AG09309 (cell line): ENCODE results near the gene TMTC2.

Experiments used
- DNase-seq: peaks from one replicate; pipeline ENCODE4 v3.0.0-alpha.2; 2010; ENCODE audit warnings: low read depth
- H3K4me3 ChIP-seq: 2 replicates; pipeline ENCODE4 v1.5.1; 2011; ENCODE audit warnings: mild to moderate bottlenecking, low read depth, low read length, moderate library complexity; ENCODE audit not compliant: control insufficient read depth
- TF ChIP-seq, protein P1 (sequence below): IDR thresholded peaks from 2 replicates; pipeline ENCODE4 v1.5.1; 2011; ENCODE audit warnings: mild to moderate bottlenecking, low read depth, low read length, inconsistent platforms; ENCODE audit not compliant: insufficient read depth, control insufficient read depth; ENCODE audit errors: missing control alignments

Gene TMTC2

DNA sequence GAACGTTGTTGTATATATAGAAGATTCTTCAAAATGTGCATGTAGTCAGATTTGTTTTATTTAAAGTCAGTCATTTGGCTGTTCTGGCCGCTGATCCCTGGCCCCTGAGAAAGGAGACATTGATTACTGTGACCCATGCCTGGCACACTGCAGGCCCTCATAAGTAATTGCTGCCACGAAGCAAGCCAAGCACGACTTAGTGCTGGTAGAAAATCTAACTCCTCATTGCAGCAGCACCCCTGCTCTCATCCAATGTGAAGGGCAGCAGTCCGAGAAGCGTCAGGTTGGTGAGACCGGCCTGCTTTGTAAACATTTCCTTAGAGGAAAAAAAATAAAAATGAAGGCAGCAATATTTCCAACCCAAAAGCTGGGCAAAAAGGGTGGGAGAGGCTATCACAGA is 22.8 kb upstream of the TMTC2 start:
- DNase-seq = no peak
- H3K4me3 ChIP-seq = no peak overlapping the region
- TF ChIP-seq, protein P1, sequence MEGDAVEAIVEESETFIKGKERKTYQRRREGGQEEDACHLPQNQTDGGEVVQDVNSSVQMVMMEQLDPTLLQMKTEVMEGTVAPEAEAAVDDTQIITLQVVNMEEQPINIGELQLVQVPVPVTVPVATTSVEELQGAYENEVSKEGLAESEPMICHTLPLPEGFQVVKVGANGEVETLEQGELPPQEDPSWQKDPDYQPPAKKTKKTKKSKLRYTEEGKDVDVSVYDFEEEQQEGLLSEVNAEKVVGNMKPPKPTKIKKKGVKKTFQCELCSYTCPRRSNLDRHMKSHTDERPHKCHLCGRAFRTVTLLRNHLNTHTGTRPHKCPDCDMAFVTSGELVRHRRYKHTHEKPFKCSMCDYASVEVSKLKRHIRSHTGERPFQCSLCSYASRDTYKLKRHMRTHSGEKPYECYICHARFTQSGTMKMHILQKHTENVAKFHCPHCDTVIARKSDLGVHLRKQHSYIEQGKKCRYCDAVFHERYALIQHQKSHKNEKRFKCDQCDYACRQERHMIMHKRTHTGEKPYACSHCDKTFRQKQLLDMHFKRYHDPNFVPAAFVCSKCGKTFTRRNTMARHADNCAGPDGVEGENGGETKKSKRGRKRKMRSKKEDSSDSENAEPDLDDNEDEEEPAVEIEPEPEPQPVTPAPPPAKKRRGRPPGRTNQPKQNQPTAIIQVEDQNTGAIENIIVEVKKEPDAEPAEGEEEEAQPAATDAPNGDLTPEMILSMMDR = no peak

DNA sequence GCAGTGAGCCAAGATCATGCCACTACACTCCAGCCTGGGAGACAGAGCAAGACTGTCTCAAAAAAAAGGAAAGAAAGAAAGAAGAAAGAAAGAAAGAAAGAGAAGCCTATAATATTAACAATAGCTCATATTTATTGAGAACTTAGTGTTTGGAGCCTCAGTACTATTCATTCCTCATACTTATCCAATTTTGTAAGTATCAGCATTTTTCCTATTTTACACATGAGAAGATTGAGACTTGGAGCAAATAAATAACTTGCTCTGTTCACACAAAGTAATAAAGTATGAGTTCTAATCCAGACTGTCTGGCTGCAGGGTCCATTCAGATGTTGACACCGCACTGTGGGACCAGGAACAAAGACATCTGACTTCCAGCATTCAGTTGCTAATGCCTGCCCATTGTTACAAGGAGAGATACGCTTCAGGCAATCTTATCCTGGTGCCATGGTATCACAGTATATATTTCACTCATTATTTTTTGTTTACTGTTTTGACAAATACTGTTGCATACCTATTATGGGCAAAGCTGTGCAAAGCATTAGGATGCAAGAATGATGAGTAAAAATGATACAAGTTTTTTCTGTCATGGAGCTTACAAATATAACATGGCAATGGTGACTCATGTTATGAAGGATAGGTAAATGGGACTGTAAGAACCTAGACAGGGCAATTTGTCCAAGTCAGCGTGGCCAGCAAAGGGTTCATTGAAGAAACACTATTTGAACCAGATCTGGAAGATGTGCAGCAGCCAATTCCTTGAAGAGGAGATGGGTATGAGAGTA is 21.4 kb upstream of the TMTC2 start:
- no peak overlapping the region for H3K4me3 ChIP-seq
- TF ChIP-seq, protein P1 = no peak
- no peak for DNase-seq

DNA sequence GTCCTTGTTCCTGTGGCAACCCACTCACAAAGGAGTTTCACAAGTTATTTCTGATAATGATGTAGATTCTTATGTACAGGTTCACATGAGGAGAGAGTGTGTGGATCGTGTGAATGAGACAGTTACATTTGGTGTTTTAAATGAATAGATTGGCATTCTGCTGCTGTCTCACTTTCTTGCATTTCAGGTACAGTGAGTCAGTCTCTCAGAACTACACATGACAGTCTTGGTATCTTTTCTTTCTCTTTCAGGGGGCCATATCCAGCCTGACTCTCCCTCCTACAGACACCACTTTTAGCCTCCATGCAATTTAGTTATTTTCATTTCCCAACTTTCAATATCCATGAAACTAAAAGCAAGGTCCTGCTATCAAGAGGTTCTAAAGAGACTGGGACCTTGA is 19.9 kb upstream of the TMTC2 start:
- DNase-seq = no peak
- TF ChIP-seq, protein P1 = no peak
- no peak overlapping the region for H3K4me3 ChIP-seq

DNA sequence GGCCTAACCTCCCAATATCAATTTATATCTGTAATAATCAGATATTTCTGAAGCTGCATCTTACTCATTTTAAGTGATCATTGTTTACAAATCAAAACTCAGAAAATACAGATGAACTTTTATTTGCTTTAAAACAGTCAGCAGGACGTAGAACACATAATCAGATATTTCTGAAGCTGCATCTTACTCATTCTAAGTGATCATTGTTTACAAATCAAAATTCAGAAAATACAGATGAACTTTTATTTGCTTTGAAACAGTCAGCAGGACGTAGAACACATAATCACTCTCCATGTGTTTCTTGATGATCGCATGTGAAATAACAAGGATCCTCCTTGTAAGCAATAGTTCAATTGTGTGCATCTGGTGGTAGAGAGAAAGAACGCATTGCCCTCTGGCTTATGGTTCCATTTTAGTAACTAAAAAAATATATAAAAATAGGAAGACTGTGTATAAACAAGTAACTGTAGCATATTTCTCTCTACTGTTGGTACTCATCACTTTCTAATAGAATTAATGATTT is 15.0 kb upstream of the TMTC2 start:
- no peak overlapping the region for H3K4me3 ChIP-seq
- DNase-seq = no peak
- TF ChIP-seq, protein P1 = no peak

DNA sequence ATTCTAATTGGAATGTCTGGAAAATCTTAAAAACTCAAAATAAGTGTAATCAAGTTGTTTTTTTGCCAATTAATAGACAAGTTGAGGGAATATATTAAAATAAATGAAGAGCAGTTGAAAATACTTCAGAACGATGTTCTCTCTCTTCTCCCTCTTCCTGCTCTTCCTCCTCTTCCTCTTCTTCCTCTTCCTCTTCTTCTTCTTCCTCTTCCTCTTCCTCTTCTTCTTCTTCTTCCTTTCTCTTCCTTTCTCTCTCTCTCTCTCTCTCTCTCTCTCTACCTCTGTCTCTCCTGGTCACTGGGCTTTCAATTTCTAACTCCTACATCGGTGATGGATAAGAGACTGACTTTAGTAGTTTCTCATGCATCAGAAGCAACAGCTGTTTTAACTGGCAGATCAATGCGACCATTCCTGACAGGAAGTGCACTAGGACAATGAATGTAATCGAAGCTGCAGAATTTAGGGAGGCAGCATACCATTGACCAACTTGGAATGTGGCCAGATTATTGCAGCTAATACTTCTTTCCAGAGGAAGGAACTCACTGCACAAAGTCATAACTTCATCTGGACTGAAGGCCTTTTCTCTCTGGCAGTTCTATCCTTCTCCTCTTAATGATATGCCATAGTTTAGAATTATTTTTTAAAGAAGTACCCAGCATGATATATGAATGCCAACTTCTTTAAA is 13.8 kb upstream of the TMTC2 start:
- no peak overlapping the region for H3K4me3 ChIP-seq
- DNase-seq = no peak

DNA sequence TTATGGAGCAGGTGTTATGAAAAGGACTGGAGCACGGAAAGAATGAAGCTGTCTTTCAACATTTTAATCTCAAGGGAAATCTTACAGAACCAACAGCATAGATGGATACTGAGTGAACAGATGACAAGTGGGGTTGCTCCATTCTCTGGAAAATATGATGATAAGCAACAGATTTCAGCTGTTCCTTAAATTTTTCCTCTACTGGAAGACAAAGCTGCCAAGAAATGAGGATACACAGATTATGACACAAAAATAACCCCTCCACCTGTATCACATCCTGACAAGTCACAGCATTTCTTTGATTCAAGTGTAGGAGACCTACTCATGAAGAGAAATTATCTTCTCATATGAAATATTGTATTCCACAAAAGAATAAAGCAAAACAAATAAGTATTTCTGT is 13.0 kb upstream of the TMTC2 start:
- H3K4me3 ChIP-seq = no peak overlapping the region
- DNase-seq = no peak
- TF ChIP-seq, protein P1 = no peak

More for the DNA sequence above, 13.8 kb upstream of the TMTC2 start:
- TF ChIP-seq, protein P1 = no peak
